ENCODE measurements around the gene MTNR1B.

GRCh38 chr11:92941676-92942571, 27.5 kb upstream of the MTNR1B start:
- TF ChIP-seq POLR2AphosphoS5 (IDR thresholded peaks at IDR 0.05; ENCODE audit: low read depth) (no peak), CTCF (IDR thresholded peaks at IDR 0.05; ENCODE audit: insufficient read depth, low read length) (peak; percentile 28), SPI1 (IDR thresholded peaks at IDR 0.05; ENCODE audit: borderline replicate concordance, low read depth) (no peak), REST (IDR thresholded peaks at IDR 0.05; ENCODE audit: insufficient replicate concordance, low read depth) (no peak), GABPA (IDR thresholded peaks at IDR 0.05; ENCODE audit: low read depth) (no peak)
